Mesothelial cell of epicardium (in vitro differentiated cells): Measurements from ENCODE around the gene GRIN2A. TPM values are rescaled to one million over a fixed set of nuclear protein-coding genes. Genes with fewer than 3 reads are reported as not detected.

Source experiments
- DNase-seq, 2 experiments: peaks; one replicate each; pipeline ENCODE4 v3.0.0; 2021; ENCODE audit warnings: low spot score in 2 of 2; ENCODE audit not compliant: unreplicated experiment in 2 of 2
- H3K27ac Mint-ChIP-seq: 2 replicates; pipeline ENCODE4 v1.8.0; 2021; ENCODE audit warnings: mixed read lengths
- H3K27me3 Mint-ChIP-seq: 2 replicates; pipeline ENCODE4 v1.8.0; 2021; ENCODE audit warnings: low read depth, mixed read lengths
- H3K36me3 Mint-ChIP-seq: 2 replicates; pipeline ENCODE4 v1.8.0; 2021; ENCODE audit warnings: mixed read lengths
- H3K4me1 Mint-ChIP-seq: 2 replicates; pipeline ENCODE4 v1.8.0; 2021; ENCODE audit warnings: mixed read lengths
- H3K4me3 Mint-ChIP-seq: 2 replicates; pipeline ENCODE4 v1.8.0; 2021; ENCODE audit warnings: mild to moderate bottlenecking, moderate library complexity, mixed read lengths
- H3K9me3 Mint-ChIP-seq: 2 replicates; pipeline ENCODE4 v1.8.0; 2021; ENCODE audit warnings: mixed read lengths
- total RNA-seq: library from RNA; stranded (reverse); gene quantifications from 3 replicates; pipeline ENCODE4 v1.2.1, GENCODE V29; 2021
- TF ChIP-seq, protein P1 (sequence below): fragments of 200-600 bp; sonication (generic); IDR thresholded peaks from one replicate; pipeline ENCODE4 v1.5.0; 2021; ENCODE audit warnings: antibody characterized with exemption; ENCODE audit not compliant: unreplicated experiment

GRIN2A gene
- total RNA-seq, 1 donor from 2014 or later: 4.9 TPM

GRCh38 chr16:10150906-10151305, 31.3 kb downstream of the GRIN2A start:
- H3K9me3 Mint-ChIP-seq: no peaks in the 10 kb centered on the region
- TF ChIP-seq, protein P1, sequence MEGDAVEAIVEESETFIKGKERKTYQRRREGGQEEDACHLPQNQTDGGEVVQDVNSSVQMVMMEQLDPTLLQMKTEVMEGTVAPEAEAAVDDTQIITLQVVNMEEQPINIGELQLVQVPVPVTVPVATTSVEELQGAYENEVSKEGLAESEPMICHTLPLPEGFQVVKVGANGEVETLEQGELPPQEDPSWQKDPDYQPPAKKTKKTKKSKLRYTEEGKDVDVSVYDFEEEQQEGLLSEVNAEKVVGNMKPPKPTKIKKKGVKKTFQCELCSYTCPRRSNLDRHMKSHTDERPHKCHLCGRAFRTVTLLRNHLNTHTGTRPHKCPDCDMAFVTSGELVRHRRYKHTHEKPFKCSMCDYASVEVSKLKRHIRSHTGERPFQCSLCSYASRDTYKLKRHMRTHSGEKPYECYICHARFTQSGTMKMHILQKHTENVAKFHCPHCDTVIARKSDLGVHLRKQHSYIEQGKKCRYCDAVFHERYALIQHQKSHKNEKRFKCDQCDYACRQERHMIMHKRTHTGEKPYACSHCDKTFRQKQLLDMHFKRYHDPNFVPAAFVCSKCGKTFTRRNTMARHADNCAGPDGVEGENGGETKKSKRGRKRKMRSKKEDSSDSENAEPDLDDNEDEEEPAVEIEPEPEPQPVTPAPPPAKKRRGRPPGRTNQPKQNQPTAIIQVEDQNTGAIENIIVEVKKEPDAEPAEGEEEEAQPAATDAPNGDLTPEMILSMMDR: no peak
- H3K27me3 Mint-ChIP-seq: peaks cover 21% of the 10 kb centered on the region
- no peaks in the 10 kb centered on the region for H3K36me3 Mint-ChIP-seq
- no peak overlapping the region for H3K27ac Mint-ChIP-seq
- H3K4me1 Mint-ChIP-seq: no peaks in the 10 kb centered on the region
- H3K4me3 Mint-ChIP-seq: no peak overlapping the region
- no peak for DNase-seq

GRCh38 chr16:10145542-10146035, 36.6 kb downstream of the GRIN2A start:
- no peak for DNase-seq

GRCh38 chr16:10141671-10142070, 40.6 kb downstream of the GRIN2A start:
- H3K4me1 Mint-ChIP-seq: no peaks in the 10 kb centered on the region
- TF ChIP-seq, protein P1: no peak
- H3K27me3 Mint-ChIP-seq: peaks cover 4% of the 10 kb centered on the region
- H3K9me3 Mint-ChIP-seq: no peaks in the 10 kb centered on the region
- no peak for DNase-seq
- no peak overlapping the region for H3K4me3 Mint-ChIP-seq
- no peak overlapping the region for H3K27ac Mint-ChIP-seq
- no peaks in the 10 kb centered on the region for H3K36me3 Mint-ChIP-seq

More at GRCh38 chr16:10145542-10146035, 36.6 kb downstream of the GRIN2A start:
- TF ChIP-seq, protein P1: no peak
- H3K4me3 Mint-ChIP-seq: no peak overlapping the region
- no peak overlapping the region for H3K27ac Mint-ChIP-seq
- no peaks in the 10 kb centered on the region for H3K4me1 Mint-ChIP-seq
- H3K9me3 Mint-ChIP-seq: no peaks in the 10 kb centered on the region
- H3K27me3 Mint-ChIP-seq: peaks cover 21% of the 10 kb centered on the region
- no peaks in the 10 kb centered on the region for H3K36me3 Mint-ChIP-seq

GRCh38 chr16:10138881-10139280, 43.3 kb downstream of the GRIN2A start:
- TF ChIP-seq, protein P1: no peak
- Mint-ChIP-seq H3K4me3 (no peak overlapping the region), H3K4me1 (no peaks in the 10 kb centered on the region), H3K9me3 (no peaks in the 10 kb centered on the region), H3K27me3 (no peaks in the 10 kb centered on the region), H3K36me3 (no peaks in the 10 kb centered on the region), H3K27ac (no peak overlapping the region)
- DNase-seq: no peak

- Mint-ChIP-seq H3K4me3 (no peak overlapping the region), H3K4me1 (no peaks in the 10 kb centered on the region), H3K27me3 (no peaks in the 10 kb centered on the region), H3K36me3 (no peaks in the 10 kb centered on the region), H3K27ac (no peak overlapping the region), H3K9me3 (peaks cover 4% of the 10 kb centered on the region)
- TF ChIP-seq, protein P1: no peak
- DNase-seq: no peak
Observed at GRCh38 chr16:10137341-10137740, 44.9 kb downstream of the GRIN2A start.

DNA sequence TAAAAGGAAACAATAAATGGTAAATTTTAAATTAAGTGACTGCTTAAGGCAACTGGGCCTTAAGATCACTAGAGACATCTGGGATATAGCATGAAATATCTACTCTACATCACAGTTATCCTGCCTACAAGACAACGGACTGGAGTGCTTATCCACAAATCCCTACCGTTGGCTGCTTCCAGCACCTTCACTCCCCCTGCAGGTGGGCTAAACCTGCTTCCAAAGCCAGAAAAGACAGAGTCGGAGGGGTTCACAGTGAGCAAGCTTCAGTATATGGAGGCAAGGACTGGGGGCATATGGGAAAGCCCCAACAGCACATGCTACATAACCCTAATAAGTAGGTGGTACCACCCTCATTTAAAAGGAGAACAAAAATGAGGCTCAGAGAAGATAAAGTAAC, 45.3 kb downstream of the GRIN2A start:
- TF ChIP-seq, protein P1: no peak
- no peaks in the 10 kb centered on the region for H3K27me3 Mint-ChIP-seq
- peaks cover 4% of the 10 kb centered on the region for H3K9me3 Mint-ChIP-seq
- H3K27ac Mint-ChIP-seq: no peak overlapping the region
- no peaks in the 10 kb centered on the region for H3K4me1 Mint-ChIP-seq
- H3K36me3 Mint-ChIP-seq: no peaks in the 10 kb centered on the region
- no peak for DNase-seq
- H3K4me3 Mint-ChIP-seq: no peak overlapping the region
